Kidney capillary endothelial cell (primary cell): ENCODE measurements around the gene GOLGA7B.

Source experiments
- DNase-seq: peaks from one replicate; pipeline ENCODE4 v3.0.0-alpha.2; 2018; ENCODE audit warnings: low spot score

GOLGA7B gene

DNA sequence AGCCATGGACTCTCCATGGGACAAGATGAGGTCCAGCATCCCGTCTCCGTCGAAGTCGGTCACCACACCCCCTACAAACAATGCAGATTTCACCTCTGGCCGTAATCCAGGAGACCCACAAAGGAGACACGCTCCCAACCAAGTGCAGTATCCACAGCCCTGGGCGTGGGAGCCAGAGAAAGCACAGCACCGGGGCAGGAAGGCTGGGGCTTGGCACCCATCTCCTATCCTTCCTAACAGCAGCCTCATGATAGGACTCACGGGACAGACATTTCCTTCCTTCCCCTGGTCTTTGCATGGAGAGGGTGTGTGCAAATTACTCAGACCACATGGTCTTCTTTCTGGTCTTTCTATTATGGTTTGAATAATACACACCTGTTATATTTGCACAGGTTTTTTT lies 46.3 kb downstream of the GOLGA7B start:
- DNase-seq, result peak; percentile 19

DNA sequence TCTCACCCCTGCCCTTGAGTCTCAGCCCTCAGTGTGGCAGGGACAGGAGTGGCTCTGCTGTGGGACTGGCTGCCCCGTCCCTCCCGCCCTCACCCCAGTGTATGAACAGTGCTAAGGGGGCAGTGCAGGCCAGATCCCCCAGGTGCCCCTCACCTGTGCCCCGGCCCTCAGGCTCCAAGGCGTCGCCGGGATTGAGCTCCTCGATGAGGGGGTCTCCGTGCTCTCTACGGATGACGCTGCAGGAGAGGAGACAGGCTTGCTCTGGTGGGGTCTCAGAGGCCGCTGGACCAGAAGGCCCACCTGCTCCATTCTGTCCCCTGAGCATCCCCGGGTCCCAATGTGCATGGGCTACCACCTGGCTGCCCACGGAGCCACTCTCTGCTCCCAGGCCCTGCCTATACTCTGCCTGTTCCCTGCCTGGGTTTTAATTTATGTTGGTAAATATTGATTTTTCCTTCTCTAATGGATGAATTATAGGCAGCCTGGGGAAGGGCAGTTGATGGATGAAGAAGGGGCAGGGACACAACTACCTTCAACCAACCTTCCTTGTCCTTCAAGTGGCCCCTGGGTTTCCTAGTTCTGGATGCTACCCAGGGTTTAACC lies 47.2 kb downstream of the GOLGA7B start:
- no peak for DNase-seq

DNA sequence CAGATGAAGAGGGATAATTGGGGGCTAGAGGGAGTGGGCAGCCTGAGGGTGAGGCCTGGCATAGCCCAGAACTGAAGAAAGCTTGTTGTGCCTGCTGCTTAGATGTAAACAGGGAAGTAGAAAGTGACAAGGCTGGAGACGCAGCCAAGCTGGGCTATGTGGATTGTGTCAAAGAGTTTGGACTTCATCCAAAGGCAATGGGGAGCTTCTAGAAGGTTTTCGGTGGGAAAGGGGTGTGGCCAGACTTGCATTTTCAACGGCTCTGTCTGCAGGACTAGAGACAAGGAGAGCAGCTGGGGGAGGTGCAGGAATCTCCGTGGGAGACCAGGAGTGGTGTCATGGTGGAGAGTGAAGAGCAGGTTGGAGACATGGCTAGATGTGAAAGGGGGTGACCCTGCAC lies 48.8 kb downstream of the GOLGA7B start:
- no peak for DNase-seq

DNA sequence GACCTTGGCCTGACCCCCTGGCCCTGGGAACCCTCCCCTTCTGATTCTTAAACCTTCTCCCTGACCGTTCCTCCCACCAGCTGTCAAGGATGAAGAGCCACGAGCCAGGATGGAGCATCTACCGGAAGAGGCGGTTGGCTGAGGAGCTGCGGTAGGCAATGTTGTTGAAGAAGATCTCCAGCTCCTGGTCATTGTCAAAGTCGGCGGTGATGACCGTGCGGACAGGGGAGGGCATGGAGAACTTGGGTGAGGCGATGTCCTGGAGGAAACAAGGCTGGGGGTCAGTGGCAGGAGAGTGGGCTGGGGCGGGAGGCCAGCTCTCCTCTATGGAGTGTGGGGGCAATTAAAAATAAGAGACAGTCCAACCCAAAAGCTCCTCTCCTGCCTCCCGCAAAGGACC lies 51.7 kb downstream of the GOLGA7B start:
- DNase-seq, result no peak

DNA sequence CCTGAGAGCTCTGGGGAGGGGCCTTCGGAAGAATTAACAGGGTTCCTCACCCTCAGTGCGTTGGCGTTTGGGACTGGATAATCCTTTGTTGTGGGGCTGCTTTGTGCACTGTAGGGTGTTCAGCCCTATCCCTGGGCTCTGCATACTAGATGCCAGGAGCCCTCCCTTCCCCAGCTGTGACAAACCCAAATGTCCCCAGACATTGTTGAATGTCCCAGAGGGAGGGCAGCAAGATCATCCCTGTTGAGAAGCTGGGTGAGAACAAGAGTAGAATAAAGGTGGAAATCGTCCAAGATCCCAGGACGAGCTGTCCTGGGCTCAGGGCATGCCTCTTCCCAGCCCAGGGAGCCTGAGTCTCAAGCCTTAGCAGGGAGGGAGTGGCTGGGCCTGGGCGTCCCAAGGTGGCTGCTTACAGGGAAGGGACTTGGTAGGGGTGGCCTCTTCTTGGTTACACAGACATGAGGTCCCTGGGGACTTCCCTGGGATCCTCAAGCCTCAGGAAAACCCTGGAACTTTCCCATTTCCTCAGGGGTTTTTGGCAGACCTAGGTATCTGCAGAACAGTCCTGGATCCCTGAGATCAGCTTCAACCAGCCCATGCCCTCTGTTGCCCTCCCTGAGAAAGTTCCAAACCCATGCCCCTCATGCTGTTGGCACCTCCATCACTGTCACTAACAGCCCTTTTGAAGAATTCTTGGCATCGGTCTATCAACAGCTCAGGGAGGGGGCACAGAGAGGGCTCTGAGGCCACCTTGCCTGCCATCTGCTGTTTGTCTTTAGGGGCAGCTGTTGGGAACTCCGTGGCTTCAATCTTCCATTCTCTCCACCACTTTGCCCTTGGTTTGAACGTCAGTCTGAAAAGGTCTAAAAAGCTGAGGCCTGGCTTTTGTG lies 53.7 kb downstream of the GOLGA7B start:
- no peak for DNase-seq

DNA sequence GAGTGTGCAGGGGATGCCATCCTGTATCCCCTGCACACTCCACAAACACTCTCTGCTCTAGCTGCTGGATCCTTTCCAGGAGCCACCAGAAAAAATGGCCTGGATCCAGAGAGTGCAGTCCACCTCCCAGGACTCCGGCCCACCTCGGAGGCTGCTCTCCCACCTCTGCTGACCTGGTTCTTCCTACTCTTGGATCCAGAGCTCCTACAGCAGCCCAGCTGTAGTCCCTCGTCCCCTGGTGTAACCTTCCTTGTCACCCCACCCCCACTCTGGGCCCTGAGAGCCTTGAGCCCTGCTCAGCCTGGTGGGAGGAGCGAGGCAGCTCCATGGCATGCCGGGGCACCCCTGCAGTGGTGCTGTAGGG lies 54.4 kb downstream of the GOLGA7B start:
- no peak for DNase-seq

DNA sequence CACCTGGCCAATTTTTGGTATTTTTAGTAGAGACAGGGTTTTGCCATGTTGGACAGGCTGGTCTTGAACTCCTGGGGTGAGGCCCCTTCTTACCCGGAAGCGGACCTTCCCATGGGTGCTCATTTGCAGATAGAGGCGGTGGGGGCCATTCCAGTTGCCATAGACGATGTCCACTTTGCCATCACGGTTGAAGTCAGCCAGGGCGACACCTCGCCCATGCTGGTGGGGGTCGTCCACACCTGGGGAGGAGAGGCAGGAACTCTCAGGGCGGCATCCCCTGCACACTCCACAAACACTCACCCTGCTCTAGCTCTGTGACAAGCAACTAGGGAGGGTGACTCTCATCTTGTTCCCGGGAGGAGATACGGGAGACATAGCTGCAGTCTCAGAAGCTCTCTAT lies 54.9 kb downstream of the GOLGA7B start:
- DNase-seq, result no peak

DNA sequence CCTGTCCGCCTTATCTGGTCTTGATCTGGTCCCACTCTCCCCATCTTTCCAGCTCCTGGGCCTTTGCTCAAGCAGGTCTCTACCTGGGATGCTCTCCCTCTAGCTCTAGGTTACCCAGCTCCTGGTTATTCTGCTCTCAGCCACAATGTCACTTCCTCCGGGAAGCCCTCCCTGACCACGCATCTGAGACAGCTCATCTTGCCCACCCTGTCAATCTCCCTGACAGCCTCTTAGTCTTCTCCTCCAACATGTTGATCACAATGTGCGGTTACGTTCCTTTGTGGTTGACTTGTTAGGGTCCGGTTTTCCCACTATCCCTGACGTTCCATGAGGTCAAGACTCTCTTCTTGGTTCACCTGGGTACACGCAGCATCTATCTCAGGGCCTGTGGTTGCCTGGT lies 55.6 kb downstream of the GOLGA7B start:
- no peak for DNase-seq

DNA sequence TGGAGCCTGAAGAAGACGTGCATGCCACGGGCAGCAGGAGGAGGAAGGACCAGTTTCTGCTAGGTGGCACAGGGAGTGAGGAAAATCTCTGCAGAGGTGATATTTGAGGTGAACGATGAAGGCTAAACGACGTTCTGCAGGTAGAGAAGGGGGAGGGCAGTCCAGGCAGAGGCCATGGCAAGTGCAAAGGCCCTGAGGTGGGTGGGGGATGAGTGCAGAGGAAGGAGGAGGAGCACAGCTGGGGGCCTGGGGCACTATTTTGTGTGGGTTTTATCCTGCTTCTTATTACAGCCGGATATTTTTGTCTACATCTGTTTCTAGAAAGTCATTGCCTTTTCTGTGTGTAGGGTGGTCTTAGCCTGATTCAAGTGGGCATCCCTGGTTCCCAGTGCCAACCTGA lies 57.6 kb downstream of the GOLGA7B start:
- DNase-seq, result no peak

DNA sequence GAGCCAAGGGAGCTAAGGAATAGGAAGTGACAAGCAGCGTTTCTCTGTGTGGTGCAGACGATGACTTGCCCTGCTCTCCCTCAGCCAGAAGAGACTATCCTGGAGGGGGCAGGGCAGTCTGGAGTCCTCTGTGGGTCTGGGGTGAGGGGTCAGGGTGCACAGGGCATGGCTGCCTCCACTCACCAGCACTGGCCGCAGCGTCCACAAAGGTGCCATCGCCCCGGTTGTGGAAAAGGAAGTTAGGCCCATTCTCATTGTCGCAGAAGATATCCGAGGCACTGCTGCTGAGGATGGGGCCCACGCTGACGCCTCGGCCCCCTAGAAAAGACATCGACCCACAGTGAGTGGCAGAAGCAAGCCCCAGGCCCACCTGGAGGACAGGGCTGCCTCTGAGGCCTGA lies 58.2 kb downstream of the GOLGA7B start:
- no peak for DNase-seq

DNA sequence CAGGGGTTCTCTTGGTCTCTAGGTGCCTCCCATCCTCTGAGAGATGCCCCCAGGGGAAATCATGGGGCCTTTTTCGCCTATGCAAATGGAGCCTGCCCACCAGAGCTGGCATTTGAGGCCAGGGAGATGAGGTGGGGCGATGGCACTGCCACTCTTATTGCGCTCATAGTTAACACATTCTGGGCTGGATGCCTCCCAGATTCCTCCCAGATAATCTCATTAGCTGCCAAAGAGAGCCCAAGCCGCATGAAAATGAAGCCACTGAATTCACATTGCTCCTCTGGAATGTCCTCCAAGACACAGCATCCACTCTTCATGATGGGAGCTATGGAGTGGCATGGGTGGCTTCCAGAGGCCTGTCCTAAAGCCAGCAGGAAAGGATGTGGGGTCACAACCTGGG lies 61.0 kb downstream of the GOLGA7B start:
- DNase-seq, result no peak

DNA sequence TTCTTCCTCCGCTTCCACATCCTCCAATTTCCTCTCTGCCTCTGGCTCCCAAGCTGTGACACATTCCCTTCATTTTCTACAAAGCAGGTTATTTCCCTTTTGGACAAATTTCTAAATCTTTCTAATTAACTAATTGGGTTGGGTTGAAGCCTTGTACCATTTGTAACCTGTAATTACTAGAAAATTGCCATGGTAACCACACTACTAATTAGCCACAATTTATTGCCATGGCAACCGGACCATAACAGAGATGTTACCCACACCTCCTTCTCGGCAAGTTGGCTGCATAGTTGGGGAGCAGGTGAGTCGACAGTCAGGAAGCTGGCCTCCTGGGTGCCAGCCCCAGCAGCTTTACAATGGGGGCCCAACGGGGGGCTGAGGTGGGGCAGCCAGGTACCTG lies 61.6 kb downstream of the GOLGA7B start:
- no peak for DNase-seq

DNA sequence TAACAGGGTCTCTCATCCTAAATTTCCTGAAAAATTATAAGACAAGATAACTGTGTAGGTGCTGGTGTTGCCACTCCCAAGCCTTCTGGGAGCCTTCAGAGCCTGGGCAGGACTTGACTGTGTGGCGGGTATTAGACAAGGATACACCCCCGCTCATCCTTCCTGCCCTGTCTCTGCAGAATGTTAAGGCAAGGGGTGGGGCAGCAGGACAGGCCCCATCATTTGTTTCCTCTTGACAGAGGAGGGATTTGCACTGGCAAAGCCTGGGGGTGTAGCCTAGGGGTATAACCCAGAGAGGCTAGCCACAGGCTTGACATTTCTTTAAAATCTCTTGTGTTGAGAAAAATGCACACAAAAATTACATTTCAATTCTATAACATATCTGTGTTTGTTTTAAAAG lies 63.5 kb downstream of the GOLGA7B start:
- DNase-seq, result no peak

DNA sequence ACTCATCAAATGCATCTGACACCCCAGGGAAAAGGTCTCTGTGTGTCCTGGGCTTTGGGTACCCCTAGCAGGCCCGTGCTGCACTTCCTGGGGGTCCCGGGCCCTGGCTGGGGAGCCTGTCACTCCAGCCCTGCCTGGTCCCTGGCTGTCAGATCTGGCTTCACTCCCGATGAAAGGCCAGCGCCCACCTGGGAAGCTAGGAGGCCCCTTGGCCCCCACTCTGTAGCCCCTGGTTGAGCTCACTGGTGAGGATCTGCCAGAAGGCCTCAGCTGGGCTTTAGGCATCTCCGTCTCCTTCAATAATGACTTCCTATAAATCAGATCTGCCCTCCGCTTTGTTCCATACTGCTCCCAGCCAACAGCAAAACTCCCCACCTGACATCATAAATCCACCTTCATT lies 64.0 kb downstream of the GOLGA7B start:
- DNase-seq, result no peak

DNA sequence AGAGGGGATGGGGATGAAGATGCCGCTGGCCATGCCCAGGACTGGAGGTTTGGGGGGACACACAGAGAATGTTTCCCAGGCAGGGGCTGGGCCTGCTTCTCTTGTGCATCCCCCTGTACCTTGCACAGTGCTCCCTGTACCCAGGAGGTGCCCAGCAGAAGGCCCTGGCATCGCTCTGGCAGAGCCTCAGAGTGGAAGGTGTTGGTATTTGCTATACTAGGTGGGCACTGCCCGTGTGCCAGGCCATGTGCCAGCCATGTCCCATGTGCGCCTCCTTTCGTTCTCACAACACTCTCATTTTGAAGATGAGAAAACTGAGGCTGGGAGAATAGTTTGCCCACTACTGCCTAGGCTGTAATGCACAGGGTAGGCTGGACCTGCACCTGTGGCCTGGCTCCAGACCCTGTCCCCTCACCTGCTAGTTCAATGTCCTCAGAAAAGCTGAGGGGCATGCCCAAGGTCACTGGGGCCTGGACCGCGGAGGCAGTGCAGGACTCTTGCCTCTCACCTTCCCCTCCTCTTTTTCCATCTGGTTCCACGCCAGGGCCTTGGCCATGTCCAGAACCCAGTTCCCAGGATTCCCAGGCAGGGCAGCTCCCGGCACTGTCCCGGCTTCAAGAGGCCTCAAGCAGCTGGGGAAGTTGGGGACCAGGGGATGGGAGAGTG lies 64.7 kb downstream of the GOLGA7B start:
- DNase-seq, result no peak

DNA sequence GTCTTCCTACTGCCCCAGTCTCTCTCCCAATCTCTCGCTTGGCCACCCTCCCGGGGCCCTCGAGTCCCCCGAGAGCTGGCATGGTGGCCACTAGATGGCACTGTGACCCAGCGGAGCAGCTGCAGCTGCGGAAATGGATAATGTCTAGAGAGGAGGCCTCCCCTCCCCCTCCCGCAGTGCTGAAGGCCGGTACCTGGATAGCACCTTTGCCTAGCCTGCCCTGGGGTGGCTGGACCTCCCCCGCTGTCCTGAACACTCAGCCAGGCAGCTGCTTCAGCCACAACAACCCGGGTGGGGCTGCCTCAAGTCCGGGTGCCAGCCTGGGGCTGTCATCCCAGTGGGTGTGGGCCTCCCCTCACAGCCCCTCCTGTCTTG lies 65.2 kb downstream of the GOLGA7B start:
- DNase-seq, result peak; percentile 49

DNA sequence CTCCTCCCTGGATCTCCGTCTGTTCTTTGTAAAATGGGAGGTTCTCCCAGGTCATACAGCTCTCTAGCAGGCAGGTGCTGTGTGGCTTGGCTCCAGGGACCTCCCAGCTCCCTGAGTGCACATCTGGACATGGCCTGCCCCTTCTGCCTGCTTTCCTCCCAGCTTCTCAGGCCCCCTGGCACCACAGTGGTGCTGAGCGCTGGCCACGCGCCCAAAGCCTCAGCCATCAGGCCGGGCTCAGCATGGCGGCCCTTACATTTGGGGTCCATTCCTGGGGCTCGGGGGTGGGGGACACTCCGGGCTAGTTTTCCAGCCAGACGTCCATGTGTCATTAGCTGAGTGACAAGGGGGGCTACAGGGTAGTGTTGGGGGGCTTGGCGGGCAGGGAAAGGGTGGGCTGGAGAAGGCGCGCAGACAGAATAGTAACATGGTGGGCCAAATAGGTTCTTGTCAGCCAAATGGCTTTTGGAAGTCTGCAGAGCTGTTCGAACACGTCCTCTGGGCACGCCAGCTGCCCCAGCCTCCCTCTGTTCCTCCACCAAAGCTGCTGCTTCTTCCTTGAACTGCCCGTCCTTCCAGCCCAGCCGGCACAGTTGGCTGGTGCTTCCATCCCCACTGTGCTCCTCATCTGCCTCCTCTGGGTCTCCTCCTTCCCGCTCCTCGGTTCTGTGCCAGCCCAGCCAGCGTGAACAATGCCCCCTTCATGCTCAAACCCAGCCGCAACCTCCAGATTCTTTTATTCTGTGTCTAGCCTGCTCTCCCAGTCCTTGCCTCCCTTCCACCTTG lies 65.9 kb downstream of the GOLGA7B start:
- no peak for DNase-seq

DNA sequence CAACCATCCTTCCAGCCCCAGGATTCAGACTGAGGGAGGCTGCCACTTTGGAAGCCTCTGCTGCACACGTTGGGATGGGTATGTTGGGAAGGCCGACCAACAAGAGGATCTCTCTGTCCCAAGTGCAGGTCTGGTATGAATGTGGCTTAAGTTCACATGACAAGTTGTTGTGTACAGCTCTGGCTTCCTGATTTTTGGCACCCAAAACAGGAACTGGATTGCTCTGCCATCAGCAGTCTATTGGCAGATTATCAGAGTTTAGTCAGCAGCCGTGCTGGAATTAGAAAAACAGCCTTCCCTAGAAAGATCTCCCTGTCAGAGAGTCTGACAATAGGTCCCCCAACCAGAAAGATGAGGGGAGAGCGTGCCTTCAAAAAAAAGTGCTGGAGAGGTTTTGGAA lies 66.9 kb downstream of the GOLGA7B start:
- no peak for DNase-seq

DNA sequence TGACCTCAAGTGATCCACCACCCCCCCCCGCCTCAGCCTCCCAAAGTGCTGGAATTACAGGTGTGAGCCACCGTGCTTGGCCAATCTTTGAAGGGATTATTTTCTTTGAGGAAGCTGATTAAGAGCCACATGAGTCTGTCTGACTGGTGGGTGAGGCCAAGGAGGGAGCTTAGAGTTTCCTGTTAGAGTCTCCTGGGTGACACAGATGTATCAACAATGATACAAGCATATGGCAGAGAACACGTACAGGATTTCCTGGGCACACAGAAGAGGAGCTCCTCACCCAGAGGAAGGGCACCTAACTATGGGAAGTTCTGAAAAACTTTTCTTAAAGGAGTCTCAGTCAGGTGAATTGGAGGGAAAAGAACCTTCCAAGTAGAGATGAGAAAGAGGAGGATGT lies 69.4 kb downstream of the GOLGA7B start:
- DNase-seq, result no peak

DNA sequence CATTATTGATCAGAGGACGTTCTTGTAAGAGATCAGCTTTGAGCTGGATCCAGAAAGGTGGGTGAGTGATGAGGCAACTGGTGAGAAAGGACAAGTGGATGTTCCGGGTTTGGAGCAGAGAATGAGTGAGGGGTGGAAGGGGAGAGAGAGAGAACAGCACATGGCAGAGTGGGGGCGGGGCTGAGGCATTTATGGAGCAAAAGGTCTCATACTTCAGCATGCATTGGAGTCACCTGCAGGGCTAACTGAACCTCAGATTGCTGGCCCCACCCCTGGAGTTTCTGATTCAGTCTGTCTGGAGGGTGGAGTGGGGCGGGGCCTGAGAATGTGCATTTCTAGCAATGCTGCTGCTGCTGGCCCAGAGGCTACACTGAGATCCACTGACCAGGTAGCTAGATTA lies 71.2 kb downstream of the GOLGA7B start:
- DNase-seq, result no peak
